Loucy (cell line): ENCODE measurements around the gene MST1.

ENCODE experiments used
- H2AFZ ChIP-seq: fragments of 200-600 bp; sonication (generic); 2 replicates; pipeline ENCODE4 v1.6.0; 2016; ENCODE audit warnings: antibody characterized with exemption, mild to moderate bottlenecking, low read length, moderate library complexity
- H3F3A ChIP-seq: fragments of 200-600 bp; 2 replicates; pipeline ENCODE4 v1.6.0; 2016; ENCODE audit warnings: antibody characterized with exemption, low read depth, mild to moderate bottlenecking
- H3K27me3 ChIP-seq: fragments of 200-600 bp; sonication (generic); 2 replicates; pipeline ENCODE4 v1.6.1; 2014; ENCODE audit warnings: low read length, mild to moderate bottlenecking; ENCODE audit not compliant: insufficient read depth, poor library complexity, severe bottlenecking
- H3K36me3 ChIP-seq: fragments of 200-600 bp; sonication (generic); 2 replicates; pipeline ENCODE4 v1.6.1; 2016; ENCODE audit warnings: low read length; ENCODE audit not compliant: insufficient read depth
- H3K4me1 ChIP-seq: fragments of 200-600 bp; sonication (generic); 2 replicates; pipeline ENCODE4 v1.5.1; 2014; ENCODE audit warnings: low read length, mild to moderate bottlenecking; ENCODE audit not compliant: insufficient read depth, poor library complexity, severe bottlenecking
- H3K4me2 ChIP-seq: fragments of 200-600 bp; sonication (generic); 2 replicates; pipeline ENCODE4 v1.6.0; 2014; ENCODE audit warnings: antibody characterized with exemption, low read length, low read depth, mild to moderate bottlenecking; ENCODE audit not compliant: poor library complexity, severe bottlenecking
- H3K4me3 ChIP-seq: fragments of 200-600 bp; sonication (generic); 2 replicates; pipeline ENCODE4 v1.5.1; 2014; ENCODE audit warnings: low read length, mild to moderate bottlenecking, mixed read lengths; ENCODE audit not compliant: poor library complexity, severe bottlenecking
- H3K79me2 ChIP-seq: fragments of 200-600 bp; sonication (generic); 2 replicates; pipeline ENCODE4 v1.6.1; 2014; ENCODE audit warnings: low read length; ENCODE audit not compliant: insufficient read depth
- H3K9ac ChIP-seq: fragments of 200-600 bp; sonication (generic); 2 replicates; pipeline ENCODE4 v1.6.0; 2014; ENCODE audit warnings: mild to moderate bottlenecking, low read depth, low read length, moderate library complexity; ENCODE audit not compliant: poor library complexity, severe bottlenecking
- H3K9me2 ChIP-seq: fragments of 200-600 bp; sonication (generic); replicated peaks from 2 replicates; pipeline ENCODE4 v1.6.1; 2016; ENCODE audit warnings: low read depth, low read length, mixed read lengths
- H3K9me3 ChIP-seq: fragments of 200-600 bp; sonication (generic); 2 replicates; pipeline ENCODE4 v1.6.1; 2014; ENCODE audit warnings: mild to moderate bottlenecking, antibody characterized with exemption, low read length, low read depth; ENCODE audit not compliant: insufficient read depth
- H4K20me1 ChIP-seq: fragments of 200-600 bp; sonication (generic); 2 replicates; pipeline ENCODE4 v1.6.0; 2014; ENCODE audit warnings: antibody characterized with exemption, low read length, mild to moderate bottlenecking; ENCODE audit not compliant: insufficient read depth, poor library complexity, severe bottlenecking
- EZH2phosphoT487 ChIP-seq: fragments of 200-600 bp; IDR thresholded peaks from 2 replicates; pipeline ENCODE4 v1.6.1; 2018; ENCODE audit warnings: antibody characterized with exemption, mild to moderate bottlenecking, moderate library complexity, borderline replicate concordance
- TF ChIP-seq, protein P1 (sequence below): fragments of 200-600 bp; sonication (generic); conservative IDR thresholded peaks from 2 replicates; pipeline ENCODE4 v1.5.1; 2014; ENCODE audit warnings: mild to moderate bottlenecking, antibody characterized with exemption, low read length

The MST1 gene

GRCh38 chr3:49670940-49671290 is 18.4 kb downstream of the MST1 start:
- no peak overlapping the region for H3K9ac ChIP-seq
- TF ChIP-seq, protein P1, sequence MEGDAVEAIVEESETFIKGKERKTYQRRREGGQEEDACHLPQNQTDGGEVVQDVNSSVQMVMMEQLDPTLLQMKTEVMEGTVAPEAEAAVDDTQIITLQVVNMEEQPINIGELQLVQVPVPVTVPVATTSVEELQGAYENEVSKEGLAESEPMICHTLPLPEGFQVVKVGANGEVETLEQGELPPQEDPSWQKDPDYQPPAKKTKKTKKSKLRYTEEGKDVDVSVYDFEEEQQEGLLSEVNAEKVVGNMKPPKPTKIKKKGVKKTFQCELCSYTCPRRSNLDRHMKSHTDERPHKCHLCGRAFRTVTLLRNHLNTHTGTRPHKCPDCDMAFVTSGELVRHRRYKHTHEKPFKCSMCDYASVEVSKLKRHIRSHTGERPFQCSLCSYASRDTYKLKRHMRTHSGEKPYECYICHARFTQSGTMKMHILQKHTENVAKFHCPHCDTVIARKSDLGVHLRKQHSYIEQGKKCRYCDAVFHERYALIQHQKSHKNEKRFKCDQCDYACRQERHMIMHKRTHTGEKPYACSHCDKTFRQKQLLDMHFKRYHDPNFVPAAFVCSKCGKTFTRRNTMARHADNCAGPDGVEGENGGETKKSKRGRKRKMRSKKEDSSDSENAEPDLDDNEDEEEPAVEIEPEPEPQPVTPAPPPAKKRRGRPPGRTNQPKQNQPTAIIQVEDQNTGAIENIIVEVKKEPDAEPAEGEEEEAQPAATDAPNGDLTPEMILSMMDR = no peak
- TF ChIP-seq EZH2phosphoT487 = no peak

GRCh38 chr3:49669352-49669751 is 19.9 kb downstream of the MST1 start:
- Histone ChIP-seq H3K79me2 (peaks cover 14% of the 10 kb centered on the region; the same call in 1 of the 2 replicates), H3K27me3 (no peaks in the 10 kb centered on the region), H4K20me1 (no peaks in the 10 kb centered on the region), H3K9ac (no peak overlapping the region), H3K4me2 (no peak overlapping the region), H3K4me3 (no peak overlapping the region), H3F3A (0 out of 2 replicates have a peak, but pooled peaks cover 2% of the 10 kb centered on the region), H3K4me1 (peaks cover 16% of the 10 kb centered on the region), H3K9me3 (no peaks in the 10 kb centered on the region), H3K9me2 (no peaks in the 10 kb centered on the region), H3K36me3 (no peaks in the 10 kb centered on the region), H2AFZ (no peak overlapping the region)
- TF ChIP-seq, protein P1 = no peak
- no peak for TF ChIP-seq EZH2phosphoT487

More at GRCh38 chr3:49670940-49671290, 18.4 kb downstream of the MST1 start:
- H2AFZ ChIP-seq = no peak overlapping the region
- H3K9me3 ChIP-seq = no peaks in the 10 kb centered on the region
- H3F3A ChIP-seq = 0 out of 2 replicates have a peak, but pooled peaks cover 2% of the 10 kb centered on the region
- H3K36me3 ChIP-seq = no peaks in the 10 kb centered on the region
- peaks cover 20% of the 10 kb centered on the region for H3K4me1 ChIP-seq
- no peak overlapping the region for H3K4me3 ChIP-seq
- no peaks in the 10 kb centered on the region for H3K27me3 ChIP-seq
- H3K9me2 ChIP-seq = no peaks in the 10 kb centered on the region
- H4K20me1 ChIP-seq = peaks cover 13% of the 10 kb centered on the region
- H3K79me2 ChIP-seq = peaks cover 29% of the 10 kb centered on the region
- H3K4me2 ChIP-seq = no peak overlapping the region

GRCh38 chr3:49668861-49669260 is 20.4 kb downstream of the MST1 start:
- Histone ChIP-seq H3K27me3 (no peaks in the 10 kb centered on the region), H3K36me3 (no peaks in the 10 kb centered on the region), H3K9ac (no peak overlapping the region), H4K20me1 (no peaks in the 10 kb centered on the region), H3K79me2 (peaks cover 12% of the 10 kb centered on the region; the same call in 1 of the 2 replicates), H3K4me1 (peaks cover 16% of the 10 kb centered on the region), H2AFZ (no peak overlapping the region), H3K9me3 (no peaks in the 10 kb centered on the region), H3K9me2 (no peaks in the 10 kb centered on the region), H3K4me2 (no peak overlapping the region), H3K4me3 (no peak overlapping the region), H3F3A (0 out of 2 replicates have a peak, but pooled peaks cover 2% of the 10 kb centered on the region)
- TF ChIP-seq EZH2phosphoT487 = no peak
- TF ChIP-seq, protein P1 = no peak
